ENCODE measurements around the gene CALML6. TPM values are rescaled to one million over a fixed set of nuclear protein-coding genes. Genes with fewer than 3 reads are reported as not detected.

Gene CALML6
- total RNA-seq, 3 donors from 2014 or later = 0.33 to 1.2 TPM; not detected in 1

DNA sequence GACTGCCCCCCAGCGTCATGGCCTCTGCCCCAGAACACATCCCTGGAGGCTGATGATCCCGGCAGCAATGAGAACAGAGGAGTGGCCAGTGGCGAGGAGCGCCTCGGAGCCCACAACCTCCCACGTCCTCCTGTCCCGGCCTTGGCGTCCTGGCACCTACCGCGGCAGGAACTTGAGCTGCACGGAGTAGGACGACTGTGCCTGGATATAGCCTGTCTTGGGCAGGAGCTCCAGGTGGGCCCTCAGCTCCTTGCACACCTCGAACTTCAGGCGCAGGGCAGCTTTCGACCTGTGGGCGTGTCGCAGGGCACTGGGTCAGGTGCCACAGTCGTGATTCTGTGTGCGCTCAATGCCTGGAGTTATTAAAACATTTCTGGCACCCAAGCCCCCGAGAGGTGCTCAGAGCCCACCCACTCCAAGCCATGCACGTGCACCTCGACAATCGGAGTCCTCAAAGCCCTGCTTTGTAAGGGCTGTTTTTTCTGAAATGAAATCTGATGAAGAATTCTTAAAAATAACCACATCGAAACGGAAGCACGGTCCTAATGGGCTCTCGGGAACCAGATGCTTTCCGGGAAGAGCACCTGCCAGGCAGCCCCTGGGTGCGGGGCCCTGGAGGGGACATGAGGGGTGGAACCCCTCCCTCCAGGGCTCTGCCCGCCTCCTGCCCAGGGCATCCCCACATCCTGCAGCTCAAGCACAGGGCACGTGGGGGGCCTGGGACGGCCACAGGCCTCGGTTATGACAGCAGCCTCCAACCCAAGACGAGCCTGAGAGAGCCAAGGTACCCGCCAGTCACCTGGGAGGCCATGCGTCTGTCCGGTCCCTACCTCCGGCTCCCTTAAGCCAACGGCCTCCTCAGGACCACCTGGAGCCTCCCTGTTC, 27.1 kb downstream of the CALML6 start:
- intact Hi-C loops (cut with DNase I; ENCODE audit: low total_unique reads) = no loop called here
- peaks cover 0 to 33% of the 10 kb centered on the region in 2 donors for H3K27me3 ChIP-seq
- no peak for DNase-seq (ENCODE audit: low spot score in 2 of 2)
- no peaks in the 10 kb centered on the region for H3K9me3 ChIP-seq
- no peak overlapping the region for H3K27ac ChIP-seq
- H3K36me3 ChIP-seq = no peaks in the 10 kb centered on the region
- TF ChIP-seq, protein P1, sequence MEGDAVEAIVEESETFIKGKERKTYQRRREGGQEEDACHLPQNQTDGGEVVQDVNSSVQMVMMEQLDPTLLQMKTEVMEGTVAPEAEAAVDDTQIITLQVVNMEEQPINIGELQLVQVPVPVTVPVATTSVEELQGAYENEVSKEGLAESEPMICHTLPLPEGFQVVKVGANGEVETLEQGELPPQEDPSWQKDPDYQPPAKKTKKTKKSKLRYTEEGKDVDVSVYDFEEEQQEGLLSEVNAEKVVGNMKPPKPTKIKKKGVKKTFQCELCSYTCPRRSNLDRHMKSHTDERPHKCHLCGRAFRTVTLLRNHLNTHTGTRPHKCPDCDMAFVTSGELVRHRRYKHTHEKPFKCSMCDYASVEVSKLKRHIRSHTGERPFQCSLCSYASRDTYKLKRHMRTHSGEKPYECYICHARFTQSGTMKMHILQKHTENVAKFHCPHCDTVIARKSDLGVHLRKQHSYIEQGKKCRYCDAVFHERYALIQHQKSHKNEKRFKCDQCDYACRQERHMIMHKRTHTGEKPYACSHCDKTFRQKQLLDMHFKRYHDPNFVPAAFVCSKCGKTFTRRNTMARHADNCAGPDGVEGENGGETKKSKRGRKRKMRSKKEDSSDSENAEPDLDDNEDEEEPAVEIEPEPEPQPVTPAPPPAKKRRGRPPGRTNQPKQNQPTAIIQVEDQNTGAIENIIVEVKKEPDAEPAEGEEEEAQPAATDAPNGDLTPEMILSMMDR (IDR thresholded peaks at IDR 0.05) = no peak
- no peak for TF ChIP-seq POLR2AphosphoS5 (IDR thresholded peaks at IDR 0.05)
- TF ChIP-seq POLR2A (IDR thresholded peaks at IDR 0.05) = no peak
- H3K4me1 ChIP-seq = no peaks in the 10 kb centered on the region
- H3K4me3 ChIP-seq = no peak overlapping the region

DNA sequence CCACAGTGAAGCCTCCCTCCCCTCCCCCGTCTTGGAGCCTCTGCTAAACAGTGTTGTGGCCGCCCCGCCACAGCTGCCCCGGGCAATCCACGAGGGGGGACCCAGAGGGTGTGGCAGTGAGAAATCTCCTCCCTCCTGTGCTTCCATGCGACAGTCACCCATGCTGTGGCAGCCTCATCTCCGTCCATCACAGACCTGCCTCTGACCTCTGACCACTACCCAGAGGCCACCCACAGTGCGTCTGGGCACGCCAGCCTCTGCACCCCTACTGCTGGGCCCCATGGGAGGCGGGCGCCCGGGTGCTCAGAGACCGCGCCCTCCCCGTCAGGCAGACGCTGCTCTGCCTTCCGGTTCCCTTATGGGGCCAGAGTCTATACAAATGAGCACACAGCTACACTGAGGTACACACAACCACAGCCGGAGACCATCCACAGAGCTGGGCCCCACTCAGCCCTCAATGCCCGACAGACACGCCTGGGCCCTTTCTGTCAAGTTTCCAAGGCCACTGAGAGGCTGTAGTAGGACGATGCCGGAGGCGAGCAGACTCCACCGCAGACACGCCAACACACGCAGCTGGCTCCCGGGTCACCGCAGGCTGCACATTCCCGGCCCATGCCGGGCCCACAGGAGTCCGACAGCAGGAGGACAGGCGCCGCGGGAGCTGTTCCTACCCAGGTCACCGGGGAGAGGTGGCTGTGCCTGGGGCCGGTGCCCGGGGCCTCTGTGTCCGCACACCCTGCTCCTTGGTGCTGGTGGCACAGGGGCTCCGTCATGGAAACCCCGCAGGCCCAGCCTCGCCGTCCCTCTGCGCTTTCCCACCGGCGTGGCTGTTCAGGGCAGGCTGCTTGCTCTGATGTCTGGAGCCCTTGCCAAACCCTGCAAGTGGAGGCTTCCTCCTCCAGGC, 27.9 kb downstream of the CALML6 start:
- Histone ChIP-seq H3K27ac (no peak overlapping the region), H3K4me3 (no peak overlapping the region), H3K36me3 (no peaks in the 10 kb centered on the region), H3K9me3 (no peaks in the 10 kb centered on the region), H3K27me3 (peaks cover 0 to 32% of the 10 kb centered on the region in 2 donors), H3K4me1 (no peaks in the 10 kb centered on the region)
- intact Hi-C loops (cut with DNase I; ENCODE audit: low total_unique reads) = no loop called here
- no peak for DNase-seq (ENCODE audit: low spot score in 2 of 2)
- TF ChIP-seq POLR2A (IDR thresholded peaks at IDR 0.05) (no peak), POLR2AphosphoS5 (IDR thresholded peaks at IDR 0.05) (no peak)
- TF ChIP-seq, protein P1 (IDR thresholded peaks at IDR 0.05) = no peak

DNA sequence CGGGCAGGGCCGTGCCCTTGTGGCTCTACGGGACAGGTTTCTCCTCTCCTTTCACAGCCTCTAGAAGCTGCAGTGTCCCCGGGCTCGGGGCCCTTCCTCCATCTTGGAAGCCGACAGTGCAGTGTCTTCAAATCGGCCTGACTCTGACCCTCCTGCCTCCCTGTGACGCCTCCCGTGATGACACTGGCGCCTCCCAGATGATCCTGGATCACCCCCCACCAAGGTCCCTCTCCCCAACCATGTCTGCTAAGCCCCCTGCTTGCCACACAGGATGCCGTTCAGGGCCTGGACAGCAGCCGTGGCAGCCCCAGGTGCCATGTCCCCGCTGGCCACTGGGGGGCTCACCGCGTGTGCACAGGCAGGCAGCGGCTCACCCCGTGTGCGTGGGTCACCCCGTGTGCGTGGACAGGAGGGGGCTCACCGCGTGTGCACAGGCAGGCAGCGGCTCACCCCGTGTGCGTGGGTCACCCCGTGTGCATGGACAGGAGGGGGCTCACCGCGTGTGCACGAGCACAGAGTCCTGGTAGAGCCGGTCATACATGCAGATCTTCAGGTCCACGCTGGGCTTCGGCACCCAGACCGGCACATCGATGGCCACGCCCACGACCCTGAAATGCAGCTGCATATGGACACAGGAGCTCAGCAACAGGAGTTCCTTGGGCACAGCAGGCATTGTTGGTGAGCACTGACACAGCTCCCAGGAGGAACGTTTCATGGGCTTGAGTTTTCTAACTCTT, 28.9 kb downstream of the CALML6 start:
- Histone ChIP-seq H3K4me3 (peak overlapping the region in 2 of 3 donors; percentile 30 to 60), H3K27ac (no peak overlapping the region), H3K9me3 (no peaks in the 10 kb centered on the region), H3K4me1 (no peaks in the 10 kb centered on the region), H3K36me3 (no peaks in the 10 kb centered on the region), H3K27me3 (peaks cover 0 to 30% of the 10 kb centered on the region in 2 donors)
- intact Hi-C loops (cut with DNase I; ENCODE audit: low total_unique reads) = no loop called here
- TF ChIP-seq POLR2AphosphoS5 (IDR thresholded peaks at IDR 0.05) = no peak
- no peak for TF ChIP-seq POLR2A (IDR thresholded peaks at IDR 0.05)
- TF ChIP-seq, protein P1 (IDR thresholded peaks at IDR 0.05) = peak; percentile 52 to 86 (median 83)
- no peak for DNase-seq (ENCODE audit: low spot score in 2 of 2)

DNA sequence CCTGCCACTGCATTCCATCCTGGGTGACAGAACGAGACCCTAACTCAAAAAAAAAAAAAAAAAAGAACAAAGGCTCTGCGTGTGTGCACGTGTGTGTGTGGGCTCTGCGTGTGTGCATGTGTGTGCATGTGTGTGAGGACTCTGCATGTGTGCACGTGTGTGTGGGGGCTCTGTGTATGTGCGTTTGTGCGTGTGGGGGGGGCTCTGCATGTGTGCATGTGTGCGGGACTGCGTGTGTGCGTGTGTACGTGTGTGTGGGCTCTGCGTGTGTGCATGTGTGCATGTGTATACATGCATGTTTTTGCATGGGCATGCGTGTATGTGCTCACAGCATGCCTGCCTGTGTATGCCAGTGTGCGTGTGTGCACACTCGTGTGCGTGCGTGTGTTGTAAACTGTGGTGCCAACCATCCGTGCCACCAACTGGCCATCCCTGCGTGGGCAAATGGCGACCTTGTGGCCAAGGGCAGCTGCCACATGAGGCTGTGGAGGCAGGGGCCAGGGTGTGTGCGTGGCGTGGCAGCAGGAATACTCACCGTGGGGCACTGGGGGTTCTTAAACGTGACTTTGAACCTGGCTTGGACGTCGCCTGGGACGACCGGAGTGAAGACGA, 30.8 kb downstream of the CALML6 start:
- Histone ChIP-seq H3K4me3 (no peak overlapping the region), H3K4me1 (no peaks in the 10 kb centered on the region), H3K27me3 (peaks cover 0 to 18% of the 10 kb centered on the region in 2 donors), H3K27ac (no peak overlapping the region), H3K9me3 (no peaks in the 10 kb centered on the region), H3K36me3 (no peaks in the 10 kb centered on the region)
- TF ChIP-seq, protein P1 (IDR thresholded peaks at IDR 0.05) = no peak
- no peak for TF ChIP-seq POLR2AphosphoS5 (IDR thresholded peaks at IDR 0.05)
- TF ChIP-seq POLR2A (IDR thresholded peaks at IDR 0.05) = no peak
- no peak for DNase-seq (ENCODE audit: low spot score in 2 of 2)
- intact Hi-C loops (cut with DNase I; ENCODE audit: low total_unique reads) = loop anchor here (5.0 kb wide), 1 partner anchor 96 kb away; no protein-coding TSS in a partner anchor

All from breast epithelium (tissue), 4 donors.